WERI-Rb-1 (cell line): ENCODE results near the gene NEDD8.

Source experiments
- DNase-seq: peaks from one replicate; pipeline ENCODE4 v3.0.0-alpha.2; 2020
- H3K27ac ChIP-seq: fragments of 250-450 bp; sonication (Bioruptor Pico); 2 replicates; pipeline ENCODE4 v1.5.1; 2020; ENCODE audit warnings: mild to moderate bottlenecking, moderate library complexity
- H3K27me3 ChIP-seq: fragments of 250-450 bp; sonication (Bioruptor Pico); 2 replicates; pipeline ENCODE4 v1.5.1; 2021; ENCODE audit warnings: mild to moderate bottlenecking, low read depth, moderate library complexity; ENCODE audit not compliant: insufficient read depth, severe bottlenecking
- H3K36me3 ChIP-seq: fragments of 250-450 bp; sonication (Bioruptor Pico); 2 replicates; pipeline ENCODE4 v1.5.1; 2020; ENCODE audit warnings: mild to moderate bottlenecking, moderate library complexity
- H3K4me3 ChIP-seq: 2 replicates; pipeline ENCODE4 v1.5.1; 2011; ENCODE audit warnings: low read depth, mild to moderate bottlenecking, control low read depth, low read length
- H3K9me3 ChIP-seq: fragments of 250-450 bp; sonication (Bioruptor Pico); 2 replicates; pipeline ENCODE4 v1.5.1; 2021; ENCODE audit warnings: mild to moderate bottlenecking, moderate library complexity; ENCODE audit not compliant: severe bottlenecking
- CTCF ChIP-seq: IDR thresholded peaks from 2 replicates; pipeline ENCODE4 v1.5.1; 2011; ENCODE audit warnings: low read depth, mild to moderate bottlenecking, control low read depth, inconsistent platforms, low read length

The NEDD8 gene

GRCh38 chr14:24185741-24186140 lies 46.4 kb downstream of the NEDD8 start:
- peaks cover 67% of the 10 kb centered on the region for H3K36me3 ChIP-seq
- no peak overlapping the region for H3K4me3 ChIP-seq
- H3K27ac ChIP-seq: no peak overlapping the region
- no peaks in the 10 kb centered on the region for H3K27me3 ChIP-seq
- TF ChIP-seq CTCF: no peak
- DNase-seq: no peak
- no peaks in the 10 kb centered on the region for H3K9me3 ChIP-seq

GRCh38 chr14:24185026-24185425 lies 47.1 kb downstream of the NEDD8 start:
- no peak for DNase-seq

GRCh38 chr14:24184104-24184970 lies 47.8 kb downstream of the NEDD8 start:
- Histone ChIP-seq H3K9me3 (no peaks in the 10 kb centered on the region), H3K27me3 (no peaks in the 10 kb centered on the region), H3K27ac (no peak overlapping the region), H3K4me3 (no peak overlapping the region), H3K36me3 (peaks cover 77% of the 10 kb centered on the region)
- DNase-seq: no peak
- no peak for TF ChIP-seq CTCF

More at GRCh38 chr14:24185026-24185425, 47.1 kb downstream of the NEDD8 start:
- Histone ChIP-seq H3K27me3 (no peaks in the 10 kb centered on the region), H3K27ac (no peak overlapping the region), H3K9me3 (no peaks in the 10 kb centered on the region), H3K4me3 (no peak overlapping the region), H3K36me3 (peaks cover 70% of the 10 kb centered on the region)
- TF ChIP-seq CTCF: no peak

GRCh38 chr14:24183014-24183481 lies 49.1 kb downstream of the NEDD8 start:
- H3K36me3 ChIP-seq: peaks cover 90% of the 10 kb centered on the region
- no peak overlapping the region for H3K27ac ChIP-seq
- TF ChIP-seq CTCF: no peak
- no peaks in the 10 kb centered on the region for H3K27me3 ChIP-seq
- DNase-seq: no peak
- H3K4me3 ChIP-seq: no peak overlapping the region
- no peaks in the 10 kb centered on the region for H3K9me3 ChIP-seq

GRCh38 chr14:24182110-24182882 lies 49.9 kb downstream of the NEDD8 start:
- no peak for TF ChIP-seq CTCF
- no peak overlapping the region for H3K4me3 ChIP-seq
- H3K36me3 ChIP-seq: peaks cover 96% of the 10 kb centered on the region
- no peak overlapping the region for H3K27ac ChIP-seq
- H3K9me3 ChIP-seq: no peaks in the 10 kb centered on the region
- H3K27me3 ChIP-seq: no peaks in the 10 kb centered on the region
- DNase-seq: no peak
